ENCODE measurements around the gene MATCAP1. TPM values are rescaled to one million over a fixed set of nuclear protein-coding genes. Genes with fewer than 3 reads are reported as not detected.

MATCAP1 gene
- total and polyA plus RNA-seq, 10 of the 15 experiments (the other 5 are each of a cell fraction or from before 2014, with no cell fraction given): 2.8 to 25.8 (median 8.6) TPM

DNA sequence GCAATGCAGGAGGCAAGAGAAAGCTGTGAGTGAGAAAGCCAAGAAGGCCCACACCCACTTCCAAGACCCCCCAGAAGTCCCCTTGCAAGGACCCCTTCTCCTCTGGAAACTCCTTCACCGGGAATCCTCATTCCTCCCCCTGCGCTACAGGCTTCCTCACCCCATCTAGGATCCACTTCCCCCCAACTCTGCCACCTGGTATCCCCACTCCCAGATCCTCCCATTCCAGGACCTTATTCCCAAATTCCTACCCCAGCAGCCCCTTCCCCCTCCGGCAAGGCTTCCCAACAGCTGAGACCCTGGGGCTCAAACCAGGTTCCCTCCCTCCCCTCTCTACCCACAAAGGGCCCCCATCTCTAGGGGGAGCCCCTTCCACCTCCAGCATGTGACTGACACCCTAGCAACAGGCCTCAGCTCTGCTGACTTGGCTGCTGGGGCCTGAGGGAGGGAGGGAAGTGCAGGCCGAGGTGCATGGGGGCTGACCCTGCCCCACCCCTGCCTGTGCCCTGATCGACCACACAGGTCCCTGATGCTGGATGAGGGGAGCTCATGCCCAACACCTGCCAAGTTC is 17.1 kb downstream of the MATCAP1 start (continued):
- peak; percentile 24; the same call in 1 of the 2 replicates for TF ChIP-seq NR2F1 (conservative IDR thresholded peaks at IDR 0.05)
- TF ChIP-seq DPF2 (IDR thresholded peaks at IDR 0.05): 0 out of 2 replicates have a peak, but pooled peaks have one; percentile 8
- TF ChIP-seq, protein P1, sequence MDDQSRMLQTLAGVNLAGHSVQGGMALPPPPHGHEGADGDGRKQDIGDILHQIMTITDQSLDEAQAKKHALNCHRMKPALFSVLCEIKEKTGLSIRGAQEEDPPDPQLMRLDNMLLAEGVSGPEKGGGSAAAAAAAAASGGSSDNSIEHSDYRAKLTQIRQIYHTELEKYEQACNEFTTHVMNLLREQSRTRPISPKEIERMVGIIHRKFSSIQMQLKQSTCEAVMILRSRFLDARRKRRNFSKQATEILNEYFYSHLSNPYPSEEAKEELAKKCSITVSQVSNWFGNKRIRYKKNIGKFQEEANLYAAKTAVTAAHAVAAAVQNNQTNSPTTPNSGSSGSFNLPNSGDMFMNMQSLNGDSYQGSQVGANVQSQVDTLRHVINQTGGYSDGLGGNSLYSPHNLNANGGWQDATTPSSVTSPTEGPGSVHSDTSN (IDR thresholded peaks at IDR 0.05; ENCODE audit: insufficient replicate concordance, low read depth, low read length): peak; percentile 69
- TF ChIP-seq, protein P2, sequence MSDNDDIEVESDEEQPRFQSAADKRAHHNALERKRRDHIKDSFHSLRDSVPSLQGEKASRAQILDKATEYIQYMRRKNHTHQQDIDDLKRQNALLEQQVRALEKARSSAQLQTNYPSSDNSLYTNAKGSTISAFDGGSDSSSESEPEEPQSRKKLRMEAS (IDR thresholded peaks at IDR 0.05; ENCODE audit: low read depth, low read length): peak; percentile 72; the same call in 1 of the 2 replicates
- no peak for TF ChIP-seq SREBF1 (IDR thresholded peaks at IDR 0.05; ENCODE audit: low read length)
- TF ChIP-seq RFX5 (IDR thresholded peaks at IDR 0.05; ENCODE audit: low read depth, low read length): 0 out of 2 replicates have a peak, but pooled peaks have one; percentile 46
- TF ChIP-seq, protein P3, sequence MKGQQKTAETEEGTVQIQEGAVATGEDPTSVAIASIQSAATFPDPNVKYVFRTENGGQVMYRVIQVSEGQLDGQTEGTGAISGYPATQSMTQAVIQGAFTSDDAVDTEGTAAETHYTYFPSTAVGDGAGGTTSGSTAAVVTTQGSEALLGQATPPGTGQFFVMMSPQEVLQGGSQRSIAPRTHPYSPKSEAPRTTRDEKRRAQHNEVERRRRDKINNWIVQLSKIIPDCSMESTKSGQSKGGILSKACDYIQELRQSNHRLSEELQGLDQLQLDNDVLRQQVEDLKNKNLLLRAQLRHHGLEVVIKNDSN (IDR thresholded peaks at IDR 0.05; ENCODE audit: borderline replicate concordance, extremely low read length, insufficient read depth, low read depth, low read length): peak; percentile 66
- TF ChIP-seq FOXM1 (IDR thresholded peaks at IDR 0.05; ENCODE audit: low read depth, low read length): no peak
- no peak for TF ChIP-seq CBFB (IDR thresholded peaks at IDR 0.05; ENCODE audit: low read depth)
- TF ChIP-seq IKZF2 (IDR thresholded peaks at IDR 0.05): peak; percentile 63 to 71
- TF ChIP-seq RAD51 (IDR thresholded peaks at IDR 0.05): peak; percentile 86
- no peak for TF ChIP-seq CBX3 (IDR thresholded peaks at IDR 0.05; ENCODE audit: borderline replicate concordance, low read depth)
- TF ChIP-seq, protein P4, sequence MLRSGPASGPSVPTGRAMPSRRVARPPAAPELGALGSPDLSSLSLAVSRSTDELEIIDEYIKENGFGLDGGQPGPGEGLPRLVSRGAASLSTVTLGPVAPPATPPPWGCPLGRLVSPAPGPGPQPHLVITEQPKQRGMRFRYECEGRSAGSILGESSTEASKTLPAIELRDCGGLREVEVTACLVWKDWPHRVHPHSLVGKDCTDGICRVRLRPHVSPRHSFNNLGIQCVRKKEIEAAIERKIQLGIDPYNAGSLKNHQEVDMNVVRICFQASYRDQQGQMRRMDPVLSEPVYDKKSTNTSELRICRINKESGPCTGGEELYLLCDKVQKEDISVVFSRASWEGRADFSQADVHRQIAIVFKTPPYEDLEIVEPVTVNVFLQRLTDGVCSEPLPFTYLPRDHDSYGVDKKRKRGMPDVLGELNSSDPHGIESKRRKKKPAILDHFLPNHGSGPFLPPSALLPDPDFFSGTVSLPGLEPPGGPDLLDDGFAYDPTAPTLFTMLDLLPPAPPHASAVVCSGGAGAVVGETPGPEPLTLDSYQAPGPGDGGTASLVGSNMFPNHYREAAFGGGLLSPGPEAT (IDR thresholded peaks at IDR 0.05; ENCODE audit: low read depth): peak; percentile 63; the same call in 1 of the 2 replicates
- TF ChIP-seq, protein P5, sequence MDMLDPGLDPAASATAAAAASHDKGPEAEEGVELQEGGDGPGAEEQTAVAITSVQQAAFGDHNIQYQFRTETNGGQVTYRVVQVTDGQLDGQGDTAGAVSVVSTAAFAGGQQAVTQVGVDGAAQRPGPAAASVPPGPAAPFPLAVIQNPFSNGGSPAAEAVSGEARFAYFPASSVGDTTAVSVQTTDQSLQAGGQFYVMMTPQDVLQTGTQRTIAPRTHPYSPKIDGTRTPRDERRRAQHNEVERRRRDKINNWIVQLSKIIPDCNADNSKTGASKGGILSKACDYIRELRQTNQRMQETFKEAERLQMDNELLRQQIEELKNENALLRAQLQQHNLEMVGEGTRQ (IDR thresholded peaks at IDR 0.05; ENCODE audit: borderline replicate concordance, low read depth, low read length): peak; percentile 47
- TF ChIP-seq BHLHE40 (IDR thresholded peaks at IDR 0.05; ENCODE audit: borderline replicate concordance in 1 of 2, low read depth in 2 of 2, low read length in 1 of 2): peak; percentile 91 to 94
- TF ChIP-seq MXI1 (IDR thresholded peaks at IDR 0.05; ENCODE audit: low read depth, low read length): peak; percentile 47; the same call in 1 of the 2 replicates
- peak; percentile 33 for TF ChIP-seq MEF2B (IDR thresholded peaks at IDR 0.05; ENCODE audit: partially characterized antibody, poor library complexity, severe bottlenecking)
- peak; percentile 33; the same call in 1 of the 2 replicates for TF ChIP-seq NBN (IDR thresholded peaks at IDR 0.05)
